ENCODE data around the gene ZG16B. TPM values are rescaled to one million over a fixed set of nuclear protein-coding genes. Genes with fewer than 3 reads are reported as not detected.

Gene ZG16B
- total RNA-seq, 1 experiment from 2014 or later: not detected

- TF ChIP-seq PRDM15 (CRISPR knock-in tag; IDR thresholded peaks at IDR 0.05) (no peak), FOXP1 (CRISPR knock-in tag; IDR thresholded peaks at IDR 0.05; ENCODE audit: borderline replicate concordance) (no peak), NFATC4 (CRISPR knock-in tag; IDR thresholded peaks at IDR 0.05) (no peak), RORB (CRISPR knock-in tag; IDR thresholded peaks at IDR 0.05) (no peak), GABPB1 (CRISPR knock-in tag; IDR thresholded peaks at IDR 0.05) (no peak), ZNF416 (CRISPR knock-in tag; IDR thresholded peaks at IDR 0.05) (no peak), IRF1 (CRISPR knock-in tag; IDR thresholded peaks at IDR 0.05) (no peak)
Measured at GRCh38 chr16:2819939-2820835, 9.9 kb upstream of the ZG16B start (continued).

DNA sequence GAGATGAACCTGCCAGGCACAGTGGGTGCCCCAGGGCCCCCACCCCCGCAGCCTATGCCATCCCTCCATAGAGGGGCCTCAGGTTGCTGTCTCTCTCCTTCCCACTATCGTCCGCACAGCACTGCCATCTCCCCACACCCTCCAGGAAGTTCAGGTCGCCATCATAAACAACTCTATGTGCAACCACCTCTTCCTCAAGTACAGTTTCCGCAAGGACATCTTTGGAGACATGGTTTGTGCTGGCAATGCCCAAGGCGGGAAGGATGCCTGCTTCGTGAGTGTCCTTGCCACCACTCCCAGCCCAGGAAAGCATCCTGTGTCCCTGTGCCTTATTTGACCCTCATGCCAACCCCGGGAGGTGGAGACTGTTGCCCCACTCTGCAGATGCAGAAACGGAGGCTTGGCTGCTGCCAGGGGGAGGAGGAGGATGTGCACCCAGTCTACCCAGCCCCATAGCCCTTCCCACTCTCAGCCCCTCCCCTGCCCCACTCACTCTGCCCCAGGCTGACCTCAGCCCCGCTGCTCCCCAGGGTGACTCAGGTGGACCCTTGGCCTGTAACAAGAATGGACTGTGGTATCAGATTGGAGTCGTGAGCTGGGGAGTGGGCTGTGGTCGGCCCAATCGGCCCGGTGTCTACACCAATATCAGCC is 9.1 kb upstream of the ZG16B start:
- H3K4me3 Mint-ChIP-seq: no peak overlapping the region
- no peaks in the 10 kb centered on the region for H3K4me1 Mint-ChIP-seq
- H3K36me3 Mint-ChIP-seq: no peaks in the 10 kb centered on the region
- POLR2A ChIA-PET: no interaction called here
- no peak overlapping the region for H3K27ac Mint-ChIP-seq
- DNase-seq (ENCODE audit: low spot score) (no peak), ATAC-seq (no peak)
- CTCF ChIA-PET: interaction anchor here (0.5 to 1.9 kb wide), 2 partner anchors 18 to 85 kb away, joined by 3 to 7 read pairs; no protein-coding TSS in a partner anchor
- no peaks in the 10 kb centered on the region for H3K27me3 Mint-ChIP-seq (ENCODE audit: low read depth)
- H3K9me3 Mint-ChIP-seq: no peaks in the 10 kb centered on the region
- TF ChIP-seq, protein P1, sequence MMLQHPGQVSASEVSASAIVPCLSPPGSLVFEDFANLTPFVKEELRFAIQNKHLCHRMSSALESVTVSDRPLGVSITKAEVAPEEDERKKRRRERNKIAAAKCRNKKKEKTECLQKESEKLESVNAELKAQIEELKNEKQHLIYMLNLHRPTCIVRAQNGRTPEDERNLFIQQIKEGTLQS (CRISPR knock-in tag; conservative IDR thresholded peaks at IDR 0.05): no peak
- no peak for TF ChIP-seq AR (CRISPR knock-in tag; IDR thresholded peaks at IDR 0.05)
- no peak for TF ChIP-seq RELA (CRISPR knock-in tag; IDR thresholded peaks at IDR 0.05; ENCODE audit: borderline replicate concordance)
- TF ChIP-seq ZNF232 (CRISPR knock-in tag; IDR thresholded peaks at IDR 0.05): no peak
- TF ChIP-seq, protein P2, sequence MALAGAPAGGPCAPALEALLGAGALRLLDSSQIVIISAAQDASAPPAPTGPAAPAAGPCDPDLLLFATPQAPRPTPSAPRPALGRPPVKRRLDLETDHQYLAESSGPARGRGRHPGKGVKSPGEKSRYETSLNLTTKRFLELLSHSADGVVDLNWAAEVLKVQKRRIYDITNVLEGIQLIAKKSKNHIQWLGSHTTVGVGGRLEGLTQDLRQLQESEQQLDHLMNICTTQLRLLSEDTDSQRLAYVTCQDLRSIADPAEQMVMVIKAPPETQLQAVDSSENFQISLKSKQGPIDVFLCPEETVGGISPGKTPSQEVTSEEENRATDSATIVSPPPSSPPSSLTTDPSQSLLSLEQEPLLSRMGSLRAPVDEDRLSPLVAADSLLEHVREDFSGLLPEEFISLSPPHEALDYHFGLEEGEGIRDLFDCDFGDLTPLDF (CRISPR knock-in tag; IDR thresholded peaks at IDR 0.05): no peak
- no peak for TF ChIP-seq CREM (CRISPR knock-in tag; IDR thresholded peaks at IDR 0.05)
- no peak for TF ChIP-seq MLX (CRISPR knock-in tag; IDR thresholded peaks at IDR 0.05)
- TF ChIP-seq ZNF121 (CRISPR knock-in tag; IDR thresholded peaks at IDR 0.05): no peak
- TF ChIP-seq USF2 (CRISPR knock-in tag; IDR thresholded peaks at IDR 0.05): no peak

Measured in WTC11 (cell line).